PC-9 (cell line): ENCODE measurements around the gene PPM1J. TPM values are rescaled to one million over a fixed set of nuclear protein-coding genes. Genes with fewer than 3 reads are reported as not detected.
A peak's percentile ranks its signal among the peaks of the same experiment; 100 is the strongest.

Experiments
- BruUV-seq: library from RNA; stranded (reverse); fragments of 400-500 nt; replicated peaks from 2 replicates; lab custom pipeline; 2021; lab: Mats Ljungman, UMichigan
- CTCF ChIA-PET: fragments of 300-600 bp; sonication (Branson Sonifier 250); formaldehyde crosslinking; loops from one replicate; lab custom pipeline; 2022; ENCODE audit warnings: antibody characterized with exemption; lab: Charles Lee
- POLR2A ChIA-PET: fragments of 300-600 bp; sonication (Branson Sonifier 250); formaldehyde crosslinking; loops from one replicate; lab custom pipeline; 2022; ENCODE audit warnings: antibody characterized with exemption; ENCODE audit not compliant: unreplicated experiment; lab: Charles Lee
- DNase-seq, 2 experiments: peaks; one replicate each; pipeline versions ENCODE4 v3.0.0 to v3.0.0-alpha.2; 2015 to 2022; ENCODE audit warnings: mixed read lengths in 1 of 2
- H2AFZ ChIP-seq: fragments of 200-600 bp; sonication (generic); 2 replicates; pipeline ENCODE4 v1.8.1; 2017; ENCODE audit warnings: antibody characterized with exemption
- H3F3A ChIP-seq: fragments of 200-600 bp; sonication (generic); 2 replicates; pipeline ENCODE4 v1.8.1; 2017; ENCODE audit warnings: antibody characterized with exemption, mild to moderate bottlenecking, low read depth; ENCODE audit not compliant: insufficient read depth
- H3K27ac ChIP-seq: fragments of 200-600 bp; sonication (generic); 2 replicates; pipeline ENCODE4 v1.6.1; 2016; ENCODE audit warnings: mixed run types
- H3K27me3 ChIP-seq: fragments of 200-600 bp; sonication (generic); 2 replicates; pipeline ENCODE4 v1.6.1; 2016; ENCODE audit warnings: low read depth, mixed run types; ENCODE audit not compliant: insufficient read depth
- H3K36me3 ChIP-seq: fragments of 200-600 bp; sonication (generic); 2 replicates; pipeline ENCODE4 v1.6.1; 2016; ENCODE audit warnings: low read depth, mixed run types
- H3K4me1 ChIP-seq: fragments of 200-600 bp; sonication (generic); replicated peaks from 2 replicates; pipeline ENCODE4 v1.6.1; 2016; ENCODE audit warnings: mixed run types; ENCODE audit not compliant: insufficient read depth
- H3K4me2 ChIP-seq: fragments of 200-600 bp; sonication (generic); 2 replicates; pipeline ENCODE4 v1.6.1; 2017; ENCODE audit warnings: mixed run types
- H3K4me3 ChIP-seq: fragments of 200-600 bp; sonication (generic); 2 replicates; pipeline ENCODE4 v1.6.1; 2016; ENCODE audit warnings: mixed run types
- H3K79me2 ChIP-seq: fragments of 200-600 bp; sonication (generic); 2 replicates; pipeline ENCODE4 v1.6.1; 2017; ENCODE audit warnings: low read depth, mixed run types
- H3K9me2 ChIP-seq: fragments of 200-600 bp; sonication (generic); 2 replicates; pipeline ENCODE4 v1.8.1; 2017; ENCODE audit warnings: mild to moderate bottlenecking; ENCODE audit not compliant: insufficient read depth
- H3K9me3 ChIP-seq: fragments of 200-600 bp; sonication (generic); 2 replicates; pipeline ENCODE4 v1.8.1; 2016; ENCODE audit warnings: low read depth; ENCODE audit not compliant: insufficient read depth
- H4K20me1 ChIP-seq: fragments of 200-600 bp; sonication (generic); 2 replicates; pipeline ENCODE4 v1.8.1; 2017; ENCODE audit not compliant: insufficient read depth
- CTCF ChIP-seq: fragments of 200-600 bp; sonication (generic); conservative IDR thresholded peaks from 2 replicates; pipeline ENCODE4 v1.6.1; 2017; ENCODE audit warnings: mixed run types, antibody characterized with exemption, mild to moderate bottlenecking, moderate library complexity
- EZH2 ChIP-seq: fragments of 200-600 bp; sonication (generic); IDR thresholded peaks from 2 replicates; pipeline ENCODE4 v1.8.0; 2017; ENCODE audit warnings: antibody characterized with exemption, low read depth
- intact Hi-C: fragments of 100-400 bp; cut with micrococcal nuclease; formaldehyde crosslinking; loops from one replicate; pipeline ENCODE4 v1.10.0; 2022; ENCODE audit not compliant: unreplicated experiment
- total RNA-seq: library from RNA; stranded (reverse); gene quantifications from 2 replicates; pipeline ENCODE4 v1.2.3, GENCODE V29; 2021

PPM1J gene
- total RNA-seq, 1 experiment from 2014 or later: 6.0 TPM

- intact Hi-C loops: loop anchor here (5.0 kb wide), 5 partner anchors 150 to 960 kb away; partner anchors contain the start of genes MAGI3 and SLC16A1
- Histone ChIP-seq H3K9me2 (no peaks in the 10 kb centered on the region), H3K27me3 (no peaks in the 10 kb centered on the region), H3K4me3 (no peak overlapping the region), H3K4me1 (peaks cover 18% of the 10 kb centered on the region), H3K36me3 (no peaks in the 10 kb centered on the region), H3F3A (peaks cover 14% of the 10 kb centered on the region), H4K20me1 (no peaks in the 10 kb centered on the region), H2AFZ (no peak overlapping the region), H3K27ac (no peak overlapping the region), H3K4me2 (no peak overlapping the region), H3K9me3 (no peaks in the 10 kb centered on the region), H3K79me2 (no peaks in the 10 kb centered on the region)
- no TSS peak for BruUV-seq
- no peak for DNase-seq
- ChIA-PET CTCF (interaction anchor here (2.7 to 3.4 kb wide), 2 partner anchors 87 to 355 kb away, joined by 15 to 25 read pairs; partner anchors contain the start of gene LRIG2), POLR2A (no interaction called here)
- TF ChIP-seq CTCF (no peak), EZH2 (no peak)
Observed at GRCh38 chr1:112717263-112717873, 2.2 kb upstream of the PPM1J start.

GRCh38 chr1:112716133-112716720 lies 1.1 kb upstream of the PPM1J start:
- Histone ChIP-seq H3K79me2 (no peaks in the 10 kb centered on the region), H3K9me3 (no peaks in the 10 kb centered on the region), H3K36me3 (no peaks in the 10 kb centered on the region), H3K4me3 (peak overlapping the region; percentile 85), H3K4me1 (peaks cover 18% of the 10 kb centered on the region), H2AFZ (peak overlapping the region; percentile 76), H3F3A (peaks cover 11% of the 10 kb centered on the region), H3K9me2 (no peaks in the 10 kb centered on the region), H3K27me3 (no peaks in the 10 kb centered on the region), H3K4me2 (peak overlapping the region; percentile 97), H4K20me1 (no peaks in the 10 kb centered on the region), H3K27ac (no peak overlapping the region)
- DNase-seq: peak; percentile 83 to 85
- ChIA-PET POLR2A (interaction anchor here (0.8 kb wide), 1 partner anchor 356 kb away, joined by 3 read pairs; no protein-coding TSS in a partner anchor), CTCF (interaction anchor here (0.5 to 3.4 kb wide), 7 partner anchors 10 to 357 kb away, joined by 3 to 25 read pairs (median 12); partner anchors contain the start of gene LRIG2)
- no TSS peak for BruUV-seq
- TF ChIP-seq EZH2: no peak
- TF ChIP-seq CTCF: peak; percentile 99
- intact Hi-C loops: loop anchor here (1.0 to 5.0 kb wide), 6 partner anchors 151 to 961 kb away; partner anchors contain the start of genes MAGI3 and SLC16A1

GRCh38 chr1:112714313-112715263 lies 544 bp downstream of the PPM1J start:
- Histone ChIP-seq H3K27me3 (no peaks in the 10 kb centered on the region), H3K4me1 (peaks cover 18% of the 10 kb centered on the region), H3K9me2 (no peaks in the 10 kb centered on the region), H3K36me3 (no peaks in the 10 kb centered on the region), H2AFZ (peak overlapping the region; percentile 95), H3K4me3 (peak overlapping the region; percentile 85), H3K27ac (no peak overlapping the region), H4K20me1 (no peaks in the 10 kb centered on the region), H3K79me2 (no peaks in the 10 kb centered on the region), H3F3A (peaks cover 11% of the 10 kb centered on the region), H3K9me3 (no peaks in the 10 kb centered on the region), H3K4me2 (peak overlapping the region; percentile 97)
- peak in 1 of 2 experiments; percentile 25 for DNase-seq
- BruUV-seq: no TSS peak
- TF ChIP-seq CTCF: peak; percentile 35; the same call in 1 of the 2 replicates
- no peak for TF ChIP-seq EZH2
- ChIA-PET CTCF (interaction anchor here (0.6 to 3.4 kb wide), 9 partner anchors 12 to 358 kb away, joined by 3 to 25 read pairs (median 6); partner anchors contain the start of gene LRIG2), POLR2A (interaction anchor here (0.6 to 1.1 kb wide), 5 partner anchors 47 to 326 kb away, joined by 3 to 24 read pairs (median 4); no protein-coding TSS in a partner anchor)
- intact Hi-C loops: loop anchor here (2.0 to 5.0 kb wide), 6 partner anchors 153 to 963 kb away; partner anchors contain the start of genes MAGI3 and SLC16A1
